GM10847 (cell line): ENCODE results near the gene KLC4.

ENCODE experiments used
- POLR2A ChIP-seq: IDR thresholded peaks from 2 replicates; pipeline ENCODE4 v1.6.1; 2011; ENCODE audit not compliant: insufficient read length; ENCODE audit errors: extremely low read depth

Gene KLC4

GRCh38 chr6:43032326-43032725 lies 27.1 kb upstream of the KLC4 start:
- TF ChIP-seq POLR2A: no peak

GRCh38 chr6:43033496-43034189 lies 25.8 kb upstream of the KLC4 start:
- no peak for TF ChIP-seq POLR2A

DNA sequence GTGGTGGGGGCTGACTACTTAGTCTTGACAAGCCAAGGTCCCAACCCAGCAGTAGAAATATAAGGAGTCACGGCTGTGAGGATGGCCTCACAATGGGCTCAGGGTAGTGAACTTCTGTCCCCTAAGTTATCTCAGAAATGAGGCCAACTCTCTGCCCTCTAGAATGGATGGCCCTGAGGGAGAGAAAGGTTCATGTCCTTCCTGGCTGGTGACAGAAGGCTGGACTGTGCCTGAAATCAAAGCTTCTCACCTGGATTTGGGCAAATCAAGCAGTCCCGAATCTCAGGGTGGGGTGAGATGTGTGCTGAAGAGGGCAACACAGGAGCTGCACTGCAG lies 25.3 kb upstream of the KLC4 start:
- TF ChIP-seq POLR2A: no peak

DNA sequence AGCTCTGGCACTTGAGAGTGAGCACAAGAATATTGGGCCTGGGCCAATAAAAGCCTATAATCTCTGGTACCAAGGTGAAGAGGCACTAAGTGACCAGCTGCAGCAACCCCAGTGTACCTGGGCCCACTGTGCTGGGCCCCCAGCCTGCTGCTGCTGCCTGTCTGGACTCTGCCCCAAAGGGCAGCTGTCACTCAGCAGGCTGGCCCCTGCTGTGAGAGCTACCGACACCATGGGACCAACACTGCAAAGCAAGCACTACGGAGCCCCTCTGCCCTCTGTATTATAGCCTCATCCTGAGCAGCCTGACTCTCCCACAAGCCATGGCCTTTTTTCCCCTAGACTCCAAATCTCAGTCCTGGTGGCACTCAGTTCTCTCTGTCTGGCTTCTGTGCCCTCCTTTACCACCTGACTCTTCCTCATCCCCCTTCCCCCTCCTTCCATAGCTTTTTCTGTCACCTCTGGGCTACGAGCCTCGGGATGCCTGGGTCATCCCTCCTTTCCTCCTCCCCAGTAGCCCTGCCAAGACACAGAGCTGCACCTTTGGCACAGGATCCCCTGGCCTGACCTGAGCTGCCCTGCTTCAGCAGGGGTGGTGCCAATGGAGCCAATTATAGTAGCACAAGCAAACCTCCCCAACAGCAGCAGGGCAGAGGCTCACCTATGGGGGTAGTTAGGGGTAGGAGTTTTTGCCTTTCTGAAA lies 23.8 kb upstream of the KLC4 start:
- no peak for TF ChIP-seq POLR2A

GRCh38 chr6:43036712-43037111 lies 22.7 kb upstream of the KLC4 start:
- no peak for TF ChIP-seq POLR2A

DNA sequence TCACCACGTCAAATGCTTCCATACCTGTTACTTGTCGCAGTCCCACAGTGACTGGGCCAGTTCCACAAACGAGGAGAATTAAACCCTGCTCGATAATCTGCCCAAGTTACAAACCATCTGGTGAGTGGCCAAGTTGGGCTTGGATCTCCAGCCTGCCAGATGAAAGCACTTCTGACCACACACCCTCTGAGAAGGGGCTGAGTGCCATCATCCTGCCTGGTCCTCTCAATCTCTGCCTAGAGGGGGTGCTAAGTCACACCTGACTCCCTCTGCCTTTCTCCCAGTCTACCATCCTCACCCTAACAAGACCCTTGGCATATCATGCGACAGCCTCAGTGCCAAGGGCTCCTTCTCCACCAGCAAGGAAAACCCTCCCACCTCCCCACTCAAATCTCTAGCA lies 22.2 kb upstream of the KLC4 start:
- no peak for TF ChIP-seq POLR2A

- no peak for TF ChIP-seq POLR2A
These were observed 21.7 kb upstream of the KLC4 start for GRCh38 chr6:43037706-43038105.

GRCh38 chr6:43038727-43039126 lies 20.7 kb upstream of the KLC4 start:
- no peak for TF ChIP-seq POLR2A

DNA sequence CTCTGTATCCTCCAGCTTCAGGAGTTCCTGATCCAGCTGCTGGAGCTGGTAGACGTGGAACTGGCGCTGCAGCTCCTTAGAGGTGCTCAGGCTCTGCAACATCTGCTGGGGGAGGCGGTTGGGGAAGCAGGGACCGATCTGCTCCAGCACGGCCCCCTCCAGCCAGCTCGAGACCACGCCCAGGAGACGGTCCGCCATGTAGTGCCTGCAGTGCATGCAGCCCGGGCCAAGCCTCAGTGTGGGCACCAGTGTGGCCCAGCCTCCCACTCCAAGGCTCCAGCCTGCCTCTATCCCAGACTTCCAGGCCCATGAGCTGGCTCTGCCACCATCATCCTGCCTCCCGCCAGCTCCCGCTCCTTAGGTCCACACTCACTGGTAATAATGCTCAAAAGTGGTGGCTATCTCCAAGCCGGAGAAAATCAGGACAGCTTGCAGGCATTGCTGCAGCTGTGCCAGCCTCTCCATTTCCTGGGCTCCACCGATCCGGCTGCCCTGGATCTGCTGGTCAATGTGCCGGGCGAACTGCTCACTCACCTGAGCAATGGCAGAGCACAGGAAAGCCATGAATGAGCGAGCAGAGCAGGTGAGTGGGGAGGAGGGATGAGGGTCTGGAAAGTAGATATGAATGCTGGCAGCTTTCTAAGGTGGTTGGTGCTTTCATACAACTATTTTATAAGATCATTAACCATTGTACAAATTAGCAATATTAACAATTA lies 18.7 kb upstream of the KLC4 start:
- no peak for TF ChIP-seq POLR2A

- no peak for TF ChIP-seq POLR2A
These were observed 16.1 kb upstream of the KLC4 start for GRCh38 chr6:43043310-43043709.

- no peak for TF ChIP-seq POLR2A
These were observed 14.0 kb upstream of the KLC4 start for GRCh38 chr6:43045371-43045930.

DNA sequence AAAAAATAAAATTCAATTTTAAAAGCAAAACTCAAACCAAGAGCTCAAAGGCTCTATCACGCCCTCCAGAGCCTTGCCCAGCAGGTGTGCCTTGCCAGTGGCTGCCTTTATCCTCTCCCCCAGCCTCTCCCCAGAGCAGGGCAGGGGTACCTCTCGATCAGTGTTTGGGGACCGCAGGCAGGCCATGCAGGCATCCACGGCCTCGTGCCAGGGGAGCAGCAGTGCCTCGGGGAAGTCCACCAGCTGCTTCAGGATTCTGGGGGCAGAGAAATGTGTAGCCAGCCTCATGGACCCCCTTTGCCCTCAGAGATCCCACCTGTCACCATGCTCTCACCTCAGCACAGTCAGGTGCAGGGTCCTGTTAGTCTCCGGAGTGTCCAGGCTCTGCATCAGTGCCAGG lies 11.4 kb upstream of the KLC4 start:
- no peak for TF ChIP-seq POLR2A

DNA sequence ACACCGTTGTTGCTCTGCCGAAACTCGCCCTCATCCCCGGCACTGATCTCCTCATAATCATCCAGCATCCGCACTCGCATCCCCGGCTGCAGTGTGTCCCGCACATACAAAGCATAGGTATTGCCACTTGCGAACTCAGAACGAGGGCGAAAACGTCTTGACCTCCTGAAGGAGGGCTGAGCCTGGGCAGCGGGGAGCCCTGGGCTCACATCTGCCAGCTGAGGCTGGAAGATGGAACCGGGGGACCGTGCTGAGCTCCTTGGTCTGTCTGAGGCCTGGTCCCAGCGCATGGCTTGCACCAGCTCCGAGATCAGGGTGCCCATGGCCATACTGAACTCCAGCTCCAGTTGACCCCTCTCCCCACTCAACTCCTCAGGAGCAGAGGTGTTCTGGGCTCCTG lies 8.4 kb upstream of the KLC4 start:
- no peak for TF ChIP-seq POLR2A

DNA sequence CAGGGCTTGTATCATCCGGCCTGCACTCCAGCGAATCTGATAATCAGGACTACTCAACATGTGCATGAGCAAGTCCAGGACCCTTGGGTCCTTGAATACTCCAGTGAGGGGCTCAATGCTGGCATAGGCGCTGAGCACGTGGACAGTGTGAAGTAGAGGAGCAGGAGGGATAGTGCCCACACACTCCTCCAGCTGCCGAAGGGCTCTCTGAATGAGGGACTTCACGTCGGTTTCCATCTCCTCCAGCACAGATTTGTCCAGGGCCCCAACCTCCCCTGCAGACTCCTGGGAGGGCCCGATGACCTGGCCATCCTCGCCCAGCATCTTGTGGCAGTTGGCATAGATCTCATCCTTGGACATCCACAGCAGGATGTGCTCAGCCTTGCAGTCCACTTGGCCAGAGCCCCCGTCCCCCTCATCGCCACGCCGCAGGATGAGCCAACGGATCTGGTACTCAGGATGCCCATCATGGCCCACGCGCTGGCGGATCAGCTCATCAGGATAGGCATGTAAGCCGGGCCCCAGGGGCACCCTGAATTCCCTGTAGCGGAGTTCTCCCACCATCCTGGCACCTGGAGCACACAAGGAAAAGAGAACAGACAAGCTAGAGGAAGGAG lies 7.1 kb upstream of the KLC4 start:
- TF ChIP-seq POLR2A: no peak

- TF ChIP-seq POLR2A: no peak
These were observed 6.4 kb upstream of the KLC4 start for GRCh38 chr6:43052842-43053544.
